C4-2B (cell line): Measurements from ENCODE around the gene GFOD2.

Experiments used
- H3K27ac ChIP-seq: fragments of 450-650 bp; 2 replicates; pipeline ENCODE4 v1.5.1; 2017
- CTCF ChIP-seq: fragments of 450-650 bp; conservative IDR thresholded peaks from 2 replicates; pipeline ENCODE4 v1.5.1; 2017; ENCODE audit warnings: mild to moderate bottlenecking
- ZFX ChIP-seq: fragments of 450-650 bp; IDR thresholded peaks from 2 replicates; pipeline ENCODE4 v1.6.1; 2017

The GFOD2 gene

GRCh38 chr16:67650023-67650422, 69.1 kb downstream of the GFOD2 start:
- no peak overlapping the region for H3K27ac ChIP-seq
- TF ChIP-seq CTCF (no peak), ZFX (no peak)

GRCh38 chr16:67649494-67649931, 69.6 kb downstream of the GFOD2 start:
- TF ChIP-seq ZFX (no peak), CTCF (no peak)
- no peak overlapping the region for H3K27ac ChIP-seq

DNA sequence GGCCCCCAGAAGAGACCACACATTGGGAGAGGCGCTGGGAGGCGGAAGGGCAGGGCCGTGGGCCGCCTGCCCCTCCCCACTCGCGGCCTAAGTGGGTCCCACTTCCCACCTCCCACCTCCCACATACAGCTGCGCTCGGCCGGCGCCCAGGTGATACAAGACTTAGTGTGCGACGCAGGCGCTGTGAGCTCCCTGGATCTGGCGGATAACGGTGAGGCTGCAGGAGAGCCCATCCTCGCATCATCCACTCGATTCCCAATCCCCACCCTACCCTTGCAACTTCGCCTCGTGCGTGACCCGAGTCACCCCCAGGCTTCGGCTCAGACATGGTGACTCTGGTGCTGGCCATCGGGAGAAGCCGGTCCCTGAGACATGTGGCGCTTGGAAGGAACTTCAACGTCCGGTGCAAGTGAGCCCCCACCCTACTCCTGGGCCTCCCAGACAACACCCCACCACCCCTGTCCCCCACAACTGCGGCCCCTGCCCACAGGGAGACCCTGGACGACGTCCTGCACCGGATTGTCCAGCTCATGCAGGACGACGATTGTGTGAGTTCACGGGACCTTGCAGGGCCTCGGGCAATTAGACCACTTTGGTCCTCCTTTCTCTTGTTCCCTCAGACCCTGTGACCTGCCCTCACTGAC, 70.2 kb downstream of the GFOD2 start:
- no peak overlapping the region for H3K27ac ChIP-seq
- TF ChIP-seq CTCF, result no peak
- no peak for TF ChIP-seq ZFX

DNA sequence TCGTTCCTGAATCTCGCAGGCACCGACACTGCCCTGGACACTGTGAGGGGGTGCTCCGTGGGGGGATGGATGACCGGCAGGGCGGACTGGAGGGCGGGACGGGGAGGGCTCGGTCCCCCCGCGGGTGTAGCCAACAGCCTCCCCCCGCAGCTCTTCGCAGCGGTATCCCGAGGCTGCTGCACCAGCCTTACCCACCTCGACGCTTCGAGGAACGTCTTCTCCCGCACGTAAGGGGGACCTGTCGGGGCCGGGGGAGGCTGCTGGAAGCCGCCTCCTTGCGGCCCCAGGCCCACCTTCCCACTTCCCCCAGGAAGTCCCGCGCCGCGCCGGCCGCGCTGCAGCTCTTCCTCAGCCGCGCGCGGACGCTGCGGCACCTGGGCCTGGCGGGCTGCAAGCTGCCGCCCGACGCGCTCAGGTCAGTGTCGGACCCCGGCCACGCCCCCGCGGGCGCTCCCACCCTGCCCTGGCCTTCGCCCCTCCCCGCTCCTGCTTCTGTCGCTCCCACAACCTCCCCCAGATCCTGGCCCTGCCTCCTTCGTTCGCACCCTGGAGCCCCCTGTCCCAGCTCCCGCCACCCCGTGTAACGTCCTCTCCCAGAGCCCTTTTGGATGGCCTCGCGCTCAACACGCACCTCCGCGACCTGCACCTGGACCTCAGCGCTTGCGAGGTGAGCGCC, 70.9 kb downstream of the GFOD2 start:
- no peak overlapping the region for H3K27ac ChIP-seq
- TF ChIP-seq ZFX, result no peak
- no peak for TF ChIP-seq CTCF

GRCh38 chr16:67647681-67648080, 71.4 kb downstream of the GFOD2 start:
- H3K27ac ChIP-seq, result no peak overlapping the region
- TF ChIP-seq ZFX (no peak), CTCF (no peak)

GRCh38 chr16:67647111-67647651, 71.9 kb downstream of the GFOD2 start:
- H3K27ac ChIP-seq, result no peak overlapping the region
- no peak for TF ChIP-seq ZFX
- no peak for TF ChIP-seq CTCF

DNA sequence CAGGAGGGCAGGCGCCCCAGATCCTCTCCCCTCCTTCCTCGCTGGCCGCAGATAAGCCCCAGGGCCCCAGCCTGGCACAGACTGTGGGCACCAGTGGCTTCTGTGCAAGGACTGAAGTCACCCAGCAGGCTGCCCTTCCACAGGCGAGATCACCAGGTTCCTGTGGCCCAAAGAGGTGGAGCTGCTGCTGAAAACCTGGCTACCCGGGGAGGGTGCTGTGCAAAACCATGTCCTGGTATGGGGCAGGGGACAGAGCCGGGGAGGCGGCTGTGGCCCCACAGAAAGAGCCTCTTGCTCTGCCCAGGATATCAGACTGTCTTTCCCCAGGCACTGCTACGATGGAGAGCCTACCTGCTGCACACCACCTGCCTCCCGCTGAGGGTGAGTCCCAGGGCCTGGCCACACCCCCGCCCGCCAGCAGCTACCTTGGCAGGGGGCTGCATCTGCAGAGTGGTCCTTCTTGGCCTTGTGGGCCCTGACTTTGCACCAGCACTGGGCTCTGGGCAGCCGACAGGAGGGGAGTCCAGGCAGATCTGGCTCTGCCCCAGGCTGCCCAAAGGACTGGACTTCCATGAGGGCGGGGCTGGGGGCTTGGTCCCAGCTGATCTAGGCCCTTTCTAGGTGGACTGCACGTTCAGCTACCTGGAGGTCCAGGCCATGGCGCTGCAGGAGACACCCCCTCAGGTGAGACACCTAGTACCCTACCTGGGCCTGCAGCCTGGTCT, 73.6 kb downstream of the GFOD2 start:
- H3K27ac ChIP-seq, result no peak overlapping the region
- TF ChIP-seq ZFX (no peak), CTCF (no peak)
